ENCODE measurements around the gene GRID1.
A peak's percentile ranks its signal among the peaks of the same experiment; 100 is the strongest.

The GRID1 gene

GRCh38 chr10:85643171-85643844, 723.3 kb downstream of the GRID1 start:
- no peaks in the 10 kb centered on the region for H3K36me3 ChIP-seq (ENCODE audit: control insufficient read depth, insufficient read depth, low read length)
- H2BK5ac ChIP-seq (ENCODE audit: low read length) = peak overlapping the region; percentile 12
- H3K79me1 ChIP-seq (ENCODE audit: low read length) = no peaks in the 10 kb centered on the region
- no peak overlapping the region for H3K4me3 ChIP-seq (ENCODE audit: low read length)
- no peak overlapping the region for H2BK15ac ChIP-seq (replicated peaks; ENCODE audit: low read depth)
- H3K23ac ChIP-seq (ENCODE audit: low read length) = no peak overlapping the region
- peak overlapping the region; percentile 62 for H3K4ac ChIP-seq (ENCODE audit: low read depth, low read length)
- H3K27me3 ChIP-seq (ENCODE audit: insufficient read depth, low read length, poor library complexity) = no peaks in the 10 kb centered on the region
- peak overlapping the region; percentile 47 for H3K18ac ChIP-seq (ENCODE audit: low read length)
- no CpG with 5 or more reads among the region's 4 CpGs for WGBS (ENCODE audit: extremely low coverage, insufficient coverage, low lambda C conversion rate)
- H4K5ac ChIP-seq (ENCODE audit: low read length) = peak overlapping the region; percentile 26
- H3K9ac ChIP-seq (ENCODE audit: low read length) = no peak overlapping the region
- peak overlapping the region; percentile 3 for H2BK120ac ChIP-seq (ENCODE audit: low read depth, low read length)
- H3K27ac ChIP-seq (ENCODE audit: low read depth, low read length) = peak overlapping the region; percentile 89
- no peaks in the 10 kb centered on the region for H3K79me2 ChIP-seq (ENCODE audit: control insufficient read depth, insufficient read depth, low read length)
- H2AK5ac ChIP-seq (ENCODE audit: low read length) = peak overlapping the region; percentile 28
- H3K56ac ChIP-seq (ENCODE audit: low read length) = peak overlapping the region; percentile 36
- DNase-seq = no peak
- H3K4me2 ChIP-seq (ENCODE audit: low read length) = no peak overlapping the region
- no peak overlapping the region for H4K8ac ChIP-seq (ENCODE audit: low read depth, low read length)
- H3K4me1 ChIP-seq (ENCODE audit: control insufficient read depth, low read depth, low read length) = peaks cover 4% of the 10 kb centered on the region

- Histone ChIP-seq H3K36me3 (ENCODE audit: control insufficient read depth, insufficient read depth, low read length) (no peaks in the 10 kb centered on the region), H3K4ac (ENCODE audit: low read depth, low read length) (no peak overlapping the region), H3K4me1 (ENCODE audit: control insufficient read depth, low read depth, low read length) (peaks cover 4% of the 10 kb centered on the region), H3K9ac (ENCODE audit: low read length) (no peak overlapping the region), H3K4me3 (ENCODE audit: low read length) (no peak overlapping the region), H2BK120ac (ENCODE audit: low read depth, low read length) (peak overlapping the region; percentile 3), H4K8ac (ENCODE audit: low read depth, low read length) (no peak overlapping the region), H3K23ac (ENCODE audit: low read length) (no peak overlapping the region), H2BK15ac (replicated peaks; ENCODE audit: low read depth) (no peak overlapping the region), H4K5ac (ENCODE audit: low read length) (peak overlapping the region; percentile 26), H3K79me1 (ENCODE audit: low read length) (no peaks in the 10 kb centered on the region), H3K56ac (ENCODE audit: low read length) (peak overlapping the region; percentile 36), H2BK5ac (ENCODE audit: low read length) (peak overlapping the region; percentile 12), H3K4me2 (ENCODE audit: low read length) (no peak overlapping the region), H3K79me2 (ENCODE audit: control insufficient read depth, insufficient read depth, low read length) (no peaks in the 10 kb centered on the region), H2AK5ac (ENCODE audit: low read length) (peak overlapping the region; percentile 28), H3K18ac (ENCODE audit: low read length) (peak overlapping the region; percentile 47), H3K27ac (ENCODE audit: low read depth, low read length) (peak overlapping the region; percentile 89), H3K27me3 (ENCODE audit: insufficient read depth, low read length, poor library complexity) (no peaks in the 10 kb centered on the region)
- DNase-seq = peak; percentile 94
- no CpG with 5 or more reads among the region's 4 CpGs for WGBS (ENCODE audit: extremely low coverage, insufficient coverage, low lambda C conversion rate)
Observed at GRCh38 chr10:85642421-85643170, 724.0 kb downstream of the GRID1 start.

- Histone ChIP-seq H2AK5ac (ENCODE audit: low read length) (no peak overlapping the region), H3K9ac (ENCODE audit: low read length) (no peak overlapping the region), H3K4me1 (ENCODE audit: control insufficient read depth, low read depth, low read length) (peaks cover 4% of the 10 kb centered on the region), H3K56ac (ENCODE audit: low read length) (no peak overlapping the region), H3K4me2 (ENCODE audit: low read length) (no peak overlapping the region), H3K23ac (ENCODE audit: low read length) (no peak overlapping the region), H3K79me2 (ENCODE audit: control insufficient read depth, insufficient read depth, low read length) (no peaks in the 10 kb centered on the region), H4K8ac (ENCODE audit: low read depth, low read length) (no peak overlapping the region), H3K27me3 (ENCODE audit: insufficient read depth, low read length, poor library complexity) (no peaks in the 10 kb centered on the region), H3K18ac (ENCODE audit: low read length) (peak overlapping the region; percentile 73), H4K5ac (ENCODE audit: low read length) (no peak overlapping the region), H3K4me3 (ENCODE audit: low read length) (no peak overlapping the region), H3K4ac (ENCODE audit: low read depth, low read length) (no peak overlapping the region), H3K27ac (ENCODE audit: low read depth, low read length) (peak overlapping the region; percentile 47), H2BK120ac (ENCODE audit: low read depth, low read length) (peak overlapping the region; percentile 7), H2BK5ac (ENCODE audit: low read length) (no peak overlapping the region), H3K36me3 (ENCODE audit: control insufficient read depth, insufficient read depth, low read length) (no peaks in the 10 kb centered on the region), H2BK15ac (replicated peaks; ENCODE audit: low read depth) (no peak overlapping the region), H3K79me1 (ENCODE audit: low read length) (no peaks in the 10 kb centered on the region)
- no peak for DNase-seq
- WGBS (ENCODE audit: extremely low coverage, insufficient coverage, low lambda C conversion rate) = no CpG with 5 or more reads among the region's 1 CpG
Observed at GRCh38 chr10:85642082-85642420, 724.5 kb downstream of the GRID1 start.

GRCh38 chr10:85641479-85642009, 725.1 kb downstream of the GRID1 start:
- Histone ChIP-seq H2BK15ac (replicated peaks; ENCODE audit: low read depth) (no peak overlapping the region), H2AK5ac (ENCODE audit: low read length) (no peak overlapping the region), H3K4ac (ENCODE audit: low read depth, low read length) (no peak overlapping the region), H3K56ac (ENCODE audit: low read length) (peak overlapping the region; percentile 66), H3K18ac (ENCODE audit: low read length) (peak overlapping the region; percentile 73), H4K8ac (ENCODE audit: low read depth, low read length) (no peak overlapping the region), H3K23ac (ENCODE audit: low read length) (no peak overlapping the region), H3K79me1 (ENCODE audit: low read length) (no peaks in the 10 kb centered on the region), H3K27me3 (ENCODE audit: insufficient read depth, low read length, poor library complexity) (no peaks in the 10 kb centered on the region), H3K36me3 (ENCODE audit: control insufficient read depth, insufficient read depth, low read length) (no peaks in the 10 kb centered on the region), H3K79me2 (ENCODE audit: control insufficient read depth, insufficient read depth, low read length) (no peaks in the 10 kb centered on the region), H2BK5ac (ENCODE audit: low read length) (peak overlapping the region; percentile 41), H3K9ac (ENCODE audit: low read length) (no peak overlapping the region), H2BK120ac (ENCODE audit: low read depth, low read length) (peak overlapping the region; percentile 7), H3K4me1 (ENCODE audit: control insufficient read depth, low read depth, low read length) (peaks cover 4% of the 10 kb centered on the region), H3K4me3 (ENCODE audit: low read length) (no peak overlapping the region), H3K27ac (ENCODE audit: low read depth, low read length) (peak overlapping the region; percentile 47), H4K5ac (ENCODE audit: low read length) (no peak overlapping the region), H3K4me2 (ENCODE audit: low read length) (no peak overlapping the region)
- no CpG with 5 or more reads among the region's 6 CpGs for WGBS (ENCODE audit: extremely low coverage, insufficient coverage, low lambda C conversion rate)
- peak; percentile 7 for DNase-seq

- no peak overlapping the region for H3K56ac ChIP-seq (ENCODE audit: low read length)
- no peak overlapping the region for H3K18ac ChIP-seq (ENCODE audit: low read length)
- H3K79me2 ChIP-seq (ENCODE audit: control insufficient read depth, insufficient read depth, low read length) = no peaks in the 10 kb centered on the region
- no peak overlapping the region for H2BK15ac ChIP-seq (replicated peaks; ENCODE audit: low read depth)
- no peak overlapping the region for H3K23ac ChIP-seq (ENCODE audit: low read length)
- no peaks in the 10 kb centered on the region for H3K27me3 ChIP-seq (ENCODE audit: insufficient read depth, low read length, poor library complexity)
- no peak overlapping the region for H4K5ac ChIP-seq (ENCODE audit: low read length)
- H3K4ac ChIP-seq (ENCODE audit: low read depth, low read length) = no peak overlapping the region
- no peak overlapping the region for H3K4me3 ChIP-seq (ENCODE audit: low read length)
- no peak overlapping the region for H2BK120ac ChIP-seq (ENCODE audit: low read depth, low read length)
- H2BK5ac ChIP-seq (ENCODE audit: low read length) = no peak overlapping the region
- H4K8ac ChIP-seq (ENCODE audit: low read depth, low read length) = no peak overlapping the region
- H2AK5ac ChIP-seq (ENCODE audit: low read length) = no peak overlapping the region
- no peak overlapping the region for H3K9ac ChIP-seq (ENCODE audit: low read length)
- peaks cover 4% of the 10 kb centered on the region for H3K4me1 ChIP-seq (ENCODE audit: control insufficient read depth, low read depth, low read length)
- H3K79me1 ChIP-seq (ENCODE audit: low read length) = no peaks in the 10 kb centered on the region
- no peaks in the 10 kb centered on the region for H3K36me3 ChIP-seq (ENCODE audit: control insufficient read depth, insufficient read depth, low read length)
- no peak for DNase-seq
- no peak overlapping the region for H3K27ac ChIP-seq (ENCODE audit: low read depth, low read length)
- no peak overlapping the region for H3K4me2 ChIP-seq (ENCODE audit: low read length)
Observed at GRCh38 chr10:85638797-85639196, 727.8 kb downstream of the GRID1 start.
